Pancreas (tissue), 10 donors: ENCODE measurements around the gene NAA10. TPM values are rescaled to one million over a fixed set of nuclear protein-coding genes. Genes with fewer than 3 reads are reported as not detected.

Source experiments
- ATAC-seq, 4 donors: fragments of 200-7000 bp; cut with Tn5 transposase; one replicate each; pipeline versions ENCODE4 v1.8.0 to v1.9.1; 2020; ENCODE audit warnings: mild to moderate bottlenecking in 4 of 4, moderate library complexity in 4 of 4
- DNase-seq, 6 donors: peaks; one replicate each; pipeline ENCODE4 v3.0.0-alpha.2; 2020
- FAIRE-seq: peaks from 2 replicates; lab custom pipeline; 2012; peaks lifted over from hg19 to GRCh38; lab: Jason Lieb, UNC
- H3K27ac ChIP-seq, 4 donors: fragments of 200-600 bp; sonication (generic); 1 replicate in 3 of 4; 2 replicates in 1 of 4; pipeline versions ENCODE4 v1.5.0 to v1.8.0; 2020
- H3K27me3 ChIP-seq, 4 donors: fragments of 200-600 bp; one replicate each; pipeline ENCODE4 v1.8.0; 2021
- H3K36me3 ChIP-seq, 3 donors: fragments of 200-600 bp; sonication (generic) in 1 of 3; one replicate each; pipeline versions ENCODE4 v1.5.0 to v1.8.0; 2020 to 2021
- H3K4me1 ChIP-seq, 3 donors: fragments of 200-600 bp; one replicate each; pipeline ENCODE4 v1.8.0; 2021
- H3K4me3 ChIP-seq, 4 donors: fragments of 200-600 bp; sonication (generic) in 2 of 4; one replicate each; pipeline versions ENCODE4 v1.5.0 to v1.8.0; 2020 to 2021
- H3K9me3 ChIP-seq, 4 donors: fragments of 200-600 bp; one replicate each; pipeline ENCODE4 v1.8.0; 2021
- CTCF ChIP-seq, 4 donors: fragments of 200-600 bp; sonication (generic) in 3 of 4; IDR thresholded peaks; one replicate each; pipeline versions ENCODE4 v1.5.0 to v1.8.0; 2021; ENCODE audit warnings: antibody characterized with exemption in 4 of 4
- WGBS, 2 donors: extraction: QIAGEN DNeasy Blood & Tissue Kit; methylation state at CpG; one replicate each; pipeline ENCODE4 v1.1.7; 2013; 5-methylcytosine and 5-hydroxymethylcytosine counted together
- intact Hi-C, 3 donors: fragments of 100-400 bp; cut with DNase I; formaldehyde crosslinking; loops; one replicate each; pipeline versions ENCODE4 v1.11.1 to v1.14.2; 2022
- polyA plus RNA-seq, 2 donors: library from polyadenylated mRNA; stranded (reverse); fragments of 200-250 nt; gene quantifications; one replicate each; pipeline ENCODE4 v1.2.3, GENCODE V29; 2013
- total RNA-seq, 6 donors: library from RNA; stranded (reverse); fragmentation: NEBNext Ultra II Directional in 4 of 6; extraction: Animal tissue kit (Norgen Biotek cat#: 25700) in 4 of 6; gene quantifications; one replicate each; pipeline versions ENCODE4 v1.2.1 to v1.2.4, GENCODE V29; 2021 to 2023
- donor health status: healthy with polysubstance abuse.
- donor health status: DM: no; HTN: no; CAD: no; lungs with moderate emphysema.
- donor health status: DM: no; HTN: no; CAD: no.
- donor health status: control.
- donor health status: control.
- donor health status: Bipolar disorder and iron deficiency.
- donor health status: DM: yes; HTN: yes; CAD: no.
- donor health status: DM: no; HTN: no; CAD: no.
- donor health status: DM: no; HTN: no; CAD: no.
- donor health status: DM: yes; HTN: yes; CAD: no.

NAA10 gene
- total and polyA plus RNA-seq, 8 donors, result 24.5 to 115 (median 44.7) TPM

DNA sequence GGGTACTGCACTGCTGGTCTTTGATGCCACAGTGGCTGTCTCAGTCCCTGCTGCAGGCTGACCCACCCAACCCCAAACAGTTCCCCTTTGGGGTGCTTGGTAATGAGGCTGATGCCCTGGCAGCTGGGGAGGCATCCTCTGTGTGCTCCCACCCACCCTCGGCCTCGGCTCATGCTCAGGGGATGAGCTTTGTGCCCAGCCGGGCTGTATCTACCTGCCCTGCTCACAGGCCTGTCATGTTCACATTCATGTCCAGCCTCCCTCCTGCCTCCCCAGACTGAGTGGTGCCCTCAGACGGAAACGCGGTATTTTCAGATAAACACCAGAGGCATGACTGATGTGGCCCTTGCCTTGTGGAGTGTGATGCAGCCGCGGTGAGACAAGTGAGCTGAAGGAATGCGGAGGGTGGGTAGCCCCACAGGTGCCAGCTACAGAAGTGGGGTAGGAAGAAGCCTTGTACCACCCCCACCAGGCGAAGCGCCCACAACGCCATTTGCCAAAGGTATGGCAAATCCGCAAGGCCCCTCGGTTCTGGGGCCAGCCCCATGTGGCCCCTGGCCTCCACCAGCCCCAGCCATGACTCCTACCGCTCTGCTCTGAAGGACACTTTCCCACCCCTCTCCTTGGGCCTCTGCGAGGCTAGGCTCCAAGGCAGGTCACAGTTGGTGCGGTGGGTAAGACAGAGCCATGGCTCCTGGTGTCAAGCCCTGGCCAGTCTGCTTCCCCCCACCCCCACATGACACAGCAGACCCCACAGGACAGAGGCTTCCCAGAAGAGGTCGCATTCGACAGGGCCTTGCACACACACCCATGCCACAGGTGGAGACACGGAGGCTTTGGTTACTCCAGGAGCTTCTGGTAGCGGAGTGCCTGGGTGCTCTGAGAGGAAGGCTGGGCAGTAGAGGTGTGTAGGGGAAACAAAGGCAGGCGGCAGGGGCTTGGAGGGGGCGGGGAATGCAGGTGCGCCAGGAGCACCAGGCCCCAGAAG, 11.4 kb upstream of the NAA10 start:
- no peak for DNase-seq
- no peak for FAIRE-seq
- no peak for ATAC-seq

DNA sequence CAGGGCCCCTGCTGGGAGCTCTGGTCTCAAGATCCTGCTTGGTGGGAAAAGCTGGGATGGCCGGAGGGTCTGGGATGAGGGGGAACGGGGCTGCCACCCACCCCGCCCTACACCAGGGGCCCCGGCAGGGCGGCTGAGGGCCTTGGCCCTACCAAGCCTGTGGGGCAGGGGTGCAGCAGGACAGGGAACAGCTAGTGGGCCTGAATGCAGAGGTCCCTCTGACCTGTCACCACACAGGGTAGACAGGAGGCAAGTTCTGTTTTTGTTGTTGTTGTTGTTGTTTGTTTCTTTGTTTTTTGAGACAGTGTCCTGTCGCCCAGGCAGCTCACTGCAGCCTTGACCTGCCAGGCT, 9.9 kb upstream of the NAA10 start:
- no peak for FAIRE-seq
- TF ChIP-seq CTCF (IDR thresholded peaks at IDR 0.05), result no peak
- no peak for DNase-seq
- Histone ChIP-seq H3K36me3 (no peaks in the 10 kb centered on the region), H3K4me3 (no peak overlapping the region), H3K27me3 (peaks cover 0 to 2% (median 0%) of the 10 kb centered on the region in 4 donors), H3K9me3 (no peaks in the 10 kb centered on the region), H3K27ac (no peak overlapping the region), H3K4me1 (no peaks in the 10 kb centered on the region)
- WGBS, 2 donors, result 61 to 62% methylated on average over 6 of the region's 6 CpGs
- intact Hi-C loops, result no loop called here
- no peak for ATAC-seq

More for the DNA sequence above, 11.4 kb upstream of the NAA10 start:
- intact Hi-C loops, result no loop called here
- H3K4me1 ChIP-seq, result no peaks in the 10 kb centered on the region
- no peaks in the 10 kb centered on the region for H3K9me3 ChIP-seq
- no peak for TF ChIP-seq CTCF (IDR thresholded peaks at IDR 0.05)
- peaks cover 0 to 2% (median 0%) of the 10 kb centered on the region in 4 donors for H3K27me3 ChIP-seq
- WGBS, 2 donors, result 80 to 88% methylated on average over 24 of the region's 24 CpGs
- H3K4me3 ChIP-seq, result no peak overlapping the region
- peaks cover 0 to 10% (median 7%) of the 10 kb centered on the region in 3 donors for H3K36me3 ChIP-seq
- H3K27ac ChIP-seq, result no peak overlapping the region

- intact Hi-C loops, result no loop called here
- FAIRE-seq, result no peak
- Histone ChIP-seq H3K36me3 (no peaks in the 10 kb centered on the region), H3K4me1 (no peaks in the 10 kb centered on the region), H3K9me3 (no peaks in the 10 kb centered on the region), H3K27me3 (peaks cover 0 to 2% (median 0%) of the 10 kb centered on the region in 4 donors), H3K27ac (no peak within 1 kb of the TSS), H3K4me3 (no peak within 1 kb of the TSS)
- peak in 2 of 4 donors; percentile 42 for ATAC-seq
- TF ChIP-seq CTCF (IDR thresholded peaks at IDR 0.05), result no peak
- 30 to 40% methylated on average over 29 to 31 of the region's 31 CpGs for WGBS, 2 donors
- DNase-seq, result no peak
Measured at GRCh38 chrX:153944140-153944799, 9.4 kb upstream of the NAA10 start, which contains the start of gene RENBP. RENBP (minus strand) TSS chrX:153944643; CDS start chrX:153944610, 33 bp downstream.

DNA sequence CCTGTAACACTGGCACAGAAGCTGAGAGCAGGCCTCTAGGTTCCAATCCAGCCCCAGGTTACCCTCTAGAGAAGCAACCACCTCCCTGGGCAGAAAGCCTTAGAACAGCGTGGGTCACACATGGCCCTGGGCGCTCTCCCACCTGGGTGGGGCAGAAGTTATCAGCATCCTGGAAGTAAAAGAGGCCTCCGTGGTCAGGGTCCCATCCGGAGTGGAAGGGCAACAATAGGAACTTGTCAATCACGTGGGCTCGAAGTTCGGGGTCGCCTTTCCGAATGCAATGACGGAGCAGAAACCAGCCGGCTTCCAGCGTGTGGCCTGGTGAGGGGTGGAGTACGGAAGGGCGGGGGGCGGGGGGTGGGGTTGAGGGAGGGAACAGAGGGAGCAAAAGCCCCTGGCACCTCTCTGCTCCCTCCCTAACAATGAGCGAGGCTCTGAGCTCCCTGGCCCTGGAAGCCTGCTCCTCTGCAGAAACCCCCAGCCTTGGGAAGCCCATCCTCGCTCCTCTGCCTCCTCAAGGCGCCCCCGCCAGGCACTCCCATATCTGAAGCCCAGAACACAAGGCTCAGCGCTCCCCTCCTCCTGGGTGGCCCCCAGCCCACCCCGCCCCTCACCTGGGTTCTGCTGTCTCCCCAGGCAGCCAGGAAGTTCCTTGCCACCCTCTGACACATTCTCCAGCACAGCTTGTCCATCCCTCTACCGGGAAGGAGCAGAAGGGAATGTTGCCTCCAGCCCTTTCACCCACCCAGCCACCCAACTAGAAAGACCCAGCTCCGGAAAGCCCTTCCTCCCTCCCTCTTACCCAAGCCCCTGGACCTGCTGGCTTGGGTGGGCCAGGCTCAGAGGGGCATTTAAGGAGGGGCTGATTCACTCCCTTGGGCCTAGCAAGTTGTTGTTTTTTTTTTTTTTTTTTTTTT, 6.8 kb upstream of the NAA10 start:
- no peaks in the 10 kb centered on the region for H3K36me3 ChIP-seq
- peaks cover 0 to 2% (median 0%) of the 10 kb centered on the region in 4 donors for H3K27me3 ChIP-seq
- 50 to 74% methylated on average over 22 to 23 of the region's 23 CpGs for WGBS, 2 donors
- no peaks in the 10 kb centered on the region for H3K4me1 ChIP-seq
- no peaks in the 10 kb centered on the region for H3K9me3 ChIP-seq
- no peak for ATAC-seq
- intact Hi-C loops, result no loop called here
- FAIRE-seq, result no peak
- no peak overlapping the region for H3K4me3 ChIP-seq
- no peak for TF ChIP-seq CTCF (IDR thresholded peaks at IDR 0.05)
- no peak overlapping the region for H3K27ac ChIP-seq
- no peak for DNase-seq
